Measurements from ENCODE around the gene CYBB.

The CYBB gene

DNA sequence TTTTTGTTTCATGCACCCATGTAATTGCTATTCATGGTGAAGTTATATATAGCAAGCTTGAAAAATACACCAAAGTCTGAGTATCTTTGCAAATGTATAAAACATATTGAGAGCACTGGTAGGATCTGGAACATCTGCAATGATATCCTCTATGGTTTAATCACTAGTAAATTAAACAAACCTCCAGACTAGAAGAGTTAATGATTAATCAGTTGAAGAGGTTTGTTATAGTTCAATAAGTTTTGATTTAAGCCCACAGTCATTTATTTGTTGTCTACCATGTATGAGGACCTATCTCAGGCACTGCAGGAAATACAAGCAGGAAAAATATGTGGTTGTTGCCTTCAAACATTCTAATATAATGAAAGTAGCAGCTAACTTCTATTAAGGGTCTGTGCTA is 16.5 kb downstream of the CYBB start:
- no peak for DNase-seq (ENCODE audit: low read depth)
- H3K4me3 ChIP-seq (ENCODE audit: control insufficient read depth, low read depth, low read length), result no peak overlapping the region
- TF ChIP-seq, protein P1, sequence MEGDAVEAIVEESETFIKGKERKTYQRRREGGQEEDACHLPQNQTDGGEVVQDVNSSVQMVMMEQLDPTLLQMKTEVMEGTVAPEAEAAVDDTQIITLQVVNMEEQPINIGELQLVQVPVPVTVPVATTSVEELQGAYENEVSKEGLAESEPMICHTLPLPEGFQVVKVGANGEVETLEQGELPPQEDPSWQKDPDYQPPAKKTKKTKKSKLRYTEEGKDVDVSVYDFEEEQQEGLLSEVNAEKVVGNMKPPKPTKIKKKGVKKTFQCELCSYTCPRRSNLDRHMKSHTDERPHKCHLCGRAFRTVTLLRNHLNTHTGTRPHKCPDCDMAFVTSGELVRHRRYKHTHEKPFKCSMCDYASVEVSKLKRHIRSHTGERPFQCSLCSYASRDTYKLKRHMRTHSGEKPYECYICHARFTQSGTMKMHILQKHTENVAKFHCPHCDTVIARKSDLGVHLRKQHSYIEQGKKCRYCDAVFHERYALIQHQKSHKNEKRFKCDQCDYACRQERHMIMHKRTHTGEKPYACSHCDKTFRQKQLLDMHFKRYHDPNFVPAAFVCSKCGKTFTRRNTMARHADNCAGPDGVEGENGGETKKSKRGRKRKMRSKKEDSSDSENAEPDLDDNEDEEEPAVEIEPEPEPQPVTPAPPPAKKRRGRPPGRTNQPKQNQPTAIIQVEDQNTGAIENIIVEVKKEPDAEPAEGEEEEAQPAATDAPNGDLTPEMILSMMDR (IDR thresholded peaks at IDR 0.05; ENCODE audit: control insufficient read depth, insufficient read depth, low read depth, low read length, missing control alignments), result no peak

DNA sequence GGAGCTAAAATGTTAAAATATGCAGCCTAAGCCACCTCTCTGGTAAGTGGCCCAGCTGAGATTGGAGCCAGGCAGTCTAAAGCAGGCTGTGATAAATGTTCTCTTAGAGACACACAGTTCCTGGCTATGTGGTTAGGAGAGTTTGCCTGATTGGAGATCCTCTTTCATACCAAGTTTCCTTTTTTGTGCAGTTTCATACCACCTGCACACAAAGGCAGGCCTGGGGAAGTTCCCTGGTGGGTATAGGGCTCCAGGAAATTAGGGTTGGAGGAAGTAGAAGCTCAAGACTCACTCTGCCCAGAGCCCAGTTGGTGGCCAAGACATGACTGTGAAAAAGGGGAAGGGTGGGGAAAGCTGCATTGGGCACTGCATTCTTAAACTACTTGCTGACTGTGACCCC is 16.9 kb downstream of the CYBB start:
- DNase-seq (ENCODE audit: low read depth), result no peak
- TF ChIP-seq, protein P1 (IDR thresholded peaks at IDR 0.05; ENCODE audit: control insufficient read depth, insufficient read depth, low read depth, low read length, missing control alignments), result no peak
- no peak overlapping the region for H3K4me3 ChIP-seq (ENCODE audit: control insufficient read depth, low read depth, low read length)

DNA sequence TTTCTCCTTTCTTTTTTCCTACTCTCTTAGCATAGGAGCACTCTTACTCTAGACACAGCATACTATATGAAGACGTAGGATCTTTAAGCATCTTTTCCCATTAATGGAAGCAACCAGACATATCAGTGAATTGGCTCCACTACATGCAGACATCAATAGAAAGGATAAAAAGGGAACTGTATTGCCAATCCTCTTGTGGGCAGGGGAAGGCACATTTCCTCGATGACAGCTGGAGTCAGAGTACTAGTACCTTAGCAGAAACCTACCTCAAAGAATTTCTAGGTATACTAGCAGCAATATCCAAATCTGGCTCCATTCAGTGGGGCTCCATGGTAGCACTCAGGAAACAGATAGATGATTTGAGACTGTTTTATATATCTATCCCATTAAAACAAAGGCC is 20.1 kb downstream of the CYBB start:
- TF ChIP-seq, protein P1 (IDR thresholded peaks at IDR 0.05; ENCODE audit: control insufficient read depth, insufficient read depth, low read depth, low read length, missing control alignments), result no peak
- DNase-seq (ENCODE audit: low read depth), result no peak
- H3K4me3 ChIP-seq (ENCODE audit: control insufficient read depth, low read depth, low read length), result no peak overlapping the region

DNA sequence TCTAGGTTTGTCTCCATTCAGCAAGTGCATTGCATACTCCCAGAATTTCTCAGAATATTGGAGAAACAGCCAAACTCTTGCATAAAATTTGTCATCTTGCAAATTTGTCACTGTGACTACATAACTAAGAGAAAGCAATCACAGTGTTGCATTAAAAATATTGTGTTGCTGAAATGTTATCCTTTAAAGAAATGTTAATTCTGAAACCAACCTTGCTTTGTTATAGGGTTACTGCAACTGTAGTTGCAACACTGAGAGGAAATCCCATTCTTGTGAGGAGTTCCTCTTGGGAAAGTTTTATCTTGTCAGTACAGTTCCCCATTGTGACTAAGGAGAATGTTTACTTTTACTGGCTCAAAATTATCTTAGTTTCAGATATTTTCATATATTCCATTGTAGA is 20.9 kb downstream of the CYBB start:
- no peak for DNase-seq (ENCODE audit: low read depth)
- TF ChIP-seq, protein P1 (IDR thresholded peaks at IDR 0.05; ENCODE audit: control insufficient read depth, insufficient read depth, low read depth, low read length, missing control alignments), result no peak
- no peak overlapping the region for H3K4me3 ChIP-seq (ENCODE audit: control insufficient read depth, low read depth, low read length)

DNA sequence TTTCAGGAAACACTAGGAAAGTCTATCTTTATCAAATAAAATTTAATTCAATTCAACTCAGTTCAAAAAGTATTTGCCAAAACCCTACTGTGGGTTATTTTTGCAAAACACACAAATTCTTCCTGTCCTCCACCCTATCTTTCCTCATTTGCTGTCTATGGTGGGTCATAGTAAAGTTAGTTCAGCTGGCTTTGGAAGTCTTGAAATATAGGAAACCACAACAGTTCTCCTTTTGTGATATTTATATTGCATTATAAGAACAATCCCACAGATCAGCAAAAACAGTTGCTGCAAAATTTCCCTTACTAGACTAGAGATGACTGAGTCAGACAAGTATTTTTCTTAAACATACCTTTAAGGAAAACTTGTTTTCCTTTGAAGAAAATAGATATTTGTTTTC is 22.2 kb downstream of the CYBB start:
- no peak for DNase-seq (ENCODE audit: low read depth)
- H3K4me3 ChIP-seq (ENCODE audit: control insufficient read depth, low read depth, low read length), result no peak overlapping the region
- TF ChIP-seq, protein P1 (IDR thresholded peaks at IDR 0.05; ENCODE audit: control insufficient read depth, insufficient read depth, low read depth, low read length, missing control alignments), result no peak

DNA sequence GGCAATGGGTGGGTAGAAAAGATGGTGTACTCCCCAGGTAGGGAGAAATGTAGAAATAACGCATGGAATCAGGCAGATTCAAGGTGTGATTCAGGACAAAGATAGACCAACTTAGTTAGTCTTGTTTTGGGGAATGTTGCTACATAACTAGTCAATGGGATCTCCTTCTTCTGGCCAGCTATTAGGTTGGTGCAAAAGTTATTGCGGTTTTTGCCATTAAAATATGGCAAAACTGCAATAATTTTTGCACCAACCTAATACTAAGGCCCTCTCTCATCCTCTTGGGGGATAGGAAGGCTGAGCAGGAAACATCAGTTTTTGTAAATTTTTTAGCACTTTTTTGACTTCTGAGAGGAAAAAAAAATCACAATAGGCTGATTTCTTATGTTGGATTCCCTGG is 23.2 kb downstream of the CYBB start:
- TF ChIP-seq, protein P1 (IDR thresholded peaks at IDR 0.05; ENCODE audit: control insufficient read depth, insufficient read depth, low read depth, low read length, missing control alignments), result no peak
- no peak for DNase-seq (ENCODE audit: low read depth)
- H3K4me3 ChIP-seq (ENCODE audit: control insufficient read depth, low read depth, low read length), result no peak overlapping the region

DNA sequence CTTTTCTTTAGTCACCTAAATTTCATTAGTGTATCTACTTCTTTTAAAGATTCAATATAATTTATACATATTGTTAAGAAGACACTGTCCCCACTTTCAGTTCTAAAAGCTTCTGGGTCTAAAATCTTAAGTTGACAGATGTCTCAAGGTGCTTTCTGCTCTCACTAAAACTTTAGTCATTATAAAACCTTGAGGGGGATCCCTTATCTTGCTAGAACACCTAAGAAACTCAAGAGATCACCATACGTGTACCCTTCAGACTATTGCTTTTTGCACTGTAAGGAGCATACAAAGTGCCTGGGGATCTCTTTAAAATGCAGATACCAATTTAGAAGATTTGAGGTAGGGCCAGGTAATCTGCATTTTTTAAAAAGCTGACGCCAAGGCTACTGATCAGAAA is 30.1 kb downstream of the CYBB start:
- no peak for DNase-seq (ENCODE audit: low read depth)
- TF ChIP-seq, protein P1 (IDR thresholded peaks at IDR 0.05; ENCODE audit: control insufficient read depth, insufficient read depth, low read depth, low read length, missing control alignments), result no peak
- no peak overlapping the region for H3K4me3 ChIP-seq (ENCODE audit: control insufficient read depth, low read depth, low read length)
